Erythroblast (primary cell): ENCODE data around the gene ARHGEF35.
"Not testable (repeated sequence)": the region's sequence is repeated elsewhere in the genome, so short reads cannot be mapped to it uniquely, and the experiment has no call there.

Experiments used
- GATA1 ChIP-seq: IDR thresholded peaks from 2 replicates; pipeline ENCODE4 v1.6.1; 2011; ENCODE audit warnings: low read depth, mild to moderate bottlenecking, control low read depth, low read length, moderate library complexity
- POLR2A ChIP-seq: IDR thresholded peaks from 2 replicates; pipeline ENCODE4 v1.6.1; 2011; ENCODE audit warnings: mild to moderate bottlenecking, low read length

DNA sequence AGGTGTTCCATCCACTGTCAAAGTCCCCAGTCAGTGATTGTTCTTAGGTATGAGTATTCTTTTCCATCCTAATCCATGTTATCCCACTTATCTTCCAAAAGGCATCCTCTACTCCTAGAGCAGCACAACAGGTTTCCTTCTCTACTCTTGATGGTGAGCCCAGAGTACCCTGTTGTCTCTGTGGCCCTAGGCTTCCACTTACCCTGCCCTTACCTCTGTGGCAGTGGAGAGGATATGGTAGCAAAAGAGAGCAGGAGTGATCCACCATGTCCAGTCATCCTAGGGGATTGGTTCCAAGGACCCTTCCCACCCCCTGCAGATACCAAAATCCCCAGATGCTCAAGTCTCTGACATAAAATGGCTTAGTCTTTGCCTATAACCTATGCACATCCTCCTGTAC, 21.6 kb upstream of the ARHGEF35 start:
- not testable (repeated sequence) for TF ChIP-seq POLR2A, GATA1
